Measurements from ENCODE around the gene LIMK1.

DNA sequence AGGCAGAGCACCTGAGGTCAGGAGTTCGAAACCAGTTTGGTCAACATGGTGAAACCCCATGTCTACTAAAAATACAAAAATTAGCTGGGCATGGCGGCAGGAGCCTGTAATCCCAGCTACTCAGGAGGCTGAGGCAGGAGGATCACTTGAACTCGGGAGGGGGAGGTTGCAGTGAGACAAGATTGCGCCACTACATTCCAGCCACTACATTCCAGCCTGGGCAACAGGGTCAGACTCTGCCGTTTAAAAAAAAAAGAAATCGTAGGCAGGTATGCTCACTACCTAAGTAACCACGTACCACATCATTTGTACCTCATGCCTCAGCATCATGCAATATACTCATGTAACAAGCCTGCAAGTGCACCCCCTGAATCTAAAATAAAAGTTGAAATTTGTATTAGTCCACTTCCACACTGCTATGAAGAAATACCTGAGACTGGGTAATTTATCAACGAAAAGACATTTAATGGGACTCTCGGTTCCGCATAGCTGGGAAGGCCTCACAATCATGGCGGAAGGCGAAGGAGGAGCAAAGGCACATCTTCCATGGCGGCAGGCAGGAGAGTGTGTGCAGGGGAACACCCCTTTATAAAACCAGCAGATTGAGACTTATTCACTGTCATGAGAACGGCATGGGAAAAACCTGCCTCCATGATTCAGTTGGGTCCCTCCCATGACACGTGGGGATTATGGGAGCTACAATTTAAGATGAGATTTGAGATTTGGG lies 82.4 kb downstream of the LIMK1 start:
- TF ChIP-seq, protein P1, sequence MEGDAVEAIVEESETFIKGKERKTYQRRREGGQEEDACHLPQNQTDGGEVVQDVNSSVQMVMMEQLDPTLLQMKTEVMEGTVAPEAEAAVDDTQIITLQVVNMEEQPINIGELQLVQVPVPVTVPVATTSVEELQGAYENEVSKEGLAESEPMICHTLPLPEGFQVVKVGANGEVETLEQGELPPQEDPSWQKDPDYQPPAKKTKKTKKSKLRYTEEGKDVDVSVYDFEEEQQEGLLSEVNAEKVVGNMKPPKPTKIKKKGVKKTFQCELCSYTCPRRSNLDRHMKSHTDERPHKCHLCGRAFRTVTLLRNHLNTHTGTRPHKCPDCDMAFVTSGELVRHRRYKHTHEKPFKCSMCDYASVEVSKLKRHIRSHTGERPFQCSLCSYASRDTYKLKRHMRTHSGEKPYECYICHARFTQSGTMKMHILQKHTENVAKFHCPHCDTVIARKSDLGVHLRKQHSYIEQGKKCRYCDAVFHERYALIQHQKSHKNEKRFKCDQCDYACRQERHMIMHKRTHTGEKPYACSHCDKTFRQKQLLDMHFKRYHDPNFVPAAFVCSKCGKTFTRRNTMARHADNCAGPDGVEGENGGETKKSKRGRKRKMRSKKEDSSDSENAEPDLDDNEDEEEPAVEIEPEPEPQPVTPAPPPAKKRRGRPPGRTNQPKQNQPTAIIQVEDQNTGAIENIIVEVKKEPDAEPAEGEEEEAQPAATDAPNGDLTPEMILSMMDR (optimal IDR thresholded peaks at IDR 0.05 in 1 of 3, IDR thresholded peaks at IDR 0.05 in 1 of 3, conservative IDR thresholded peaks at IDR 0.05 in 1 of 3; ENCODE audit: extremely low read depth in 1 of 3, insufficient read depth in 2 of 3, low read length in 3 of 3): no peak
- TF ChIP-seq EZH2 (IDR thresholded peaks at IDR 0.05; ENCODE audit: low read length): no peak
